Esophagus muscularis mucosa (tissue), 4 donors: ENCODE results near the gene MUS81.

Experiments
- EP300 ChIP-seq: sonication (generic); formaldehyde crosslinking; IDR thresholded peaks from one replicate; pipeline ENCODE4 v1.6.1; 2017; ENCODE audit warnings: antibody characterized with exemption
- POLR2A ChIP-seq: fragments of 450-650 bp; IDR thresholded peaks from one replicate; pipeline ENCODE4 v1.6.1; 2017; ENCODE audit warnings: antibody characterized with exemption, moderate library complexity, mild to moderate bottlenecking, low read depth
- POLR2AphosphoS5 ChIP-seq, 2 donors: sonication (generic); formaldehyde crosslinking; IDR thresholded peaks; one replicate each; pipeline ENCODE4 v1.6.1; 2017; ENCODE audit warnings: antibody characterized with exemption in 2 of 2
- TF ChIP-seq, protein P1 (sequence below), 3 experiments: fragments of 200-600 bp in 2 of 3; fragments of 450-650 bp in 1 of 3; sonication (generic) in 2 of 3; IDR thresholded peaks; one replicate each; pipeline ENCODE4 v1.5.1; 2017 to 2019; ENCODE audit warnings: antibody characterized with exemption in 3 of 3, mild to moderate bottlenecking in 2 of 3, moderate library complexity in 1 of 3

DNA sequence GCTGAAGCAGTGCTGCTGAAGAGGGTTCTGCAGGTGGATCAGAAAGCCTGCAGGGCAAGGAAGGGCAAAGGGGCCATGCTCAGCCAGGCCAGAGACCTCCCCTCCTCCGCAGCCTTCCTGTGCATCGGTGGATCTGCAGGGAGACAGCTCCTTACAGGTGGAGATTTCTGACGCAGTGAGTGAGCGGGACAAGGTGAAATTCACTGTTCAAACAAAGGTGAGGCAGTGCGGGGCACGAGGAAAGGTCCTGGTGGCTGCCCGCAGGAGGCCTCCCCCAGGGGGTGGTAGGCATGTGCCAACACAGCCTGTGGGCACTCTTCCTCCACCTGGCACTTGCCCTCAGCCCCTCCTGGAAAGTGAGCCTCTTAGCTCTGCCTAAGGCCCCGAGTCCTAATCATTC is 10.9 kb upstream of the MUS81 start:
- TF ChIP-seq, protein P1, sequence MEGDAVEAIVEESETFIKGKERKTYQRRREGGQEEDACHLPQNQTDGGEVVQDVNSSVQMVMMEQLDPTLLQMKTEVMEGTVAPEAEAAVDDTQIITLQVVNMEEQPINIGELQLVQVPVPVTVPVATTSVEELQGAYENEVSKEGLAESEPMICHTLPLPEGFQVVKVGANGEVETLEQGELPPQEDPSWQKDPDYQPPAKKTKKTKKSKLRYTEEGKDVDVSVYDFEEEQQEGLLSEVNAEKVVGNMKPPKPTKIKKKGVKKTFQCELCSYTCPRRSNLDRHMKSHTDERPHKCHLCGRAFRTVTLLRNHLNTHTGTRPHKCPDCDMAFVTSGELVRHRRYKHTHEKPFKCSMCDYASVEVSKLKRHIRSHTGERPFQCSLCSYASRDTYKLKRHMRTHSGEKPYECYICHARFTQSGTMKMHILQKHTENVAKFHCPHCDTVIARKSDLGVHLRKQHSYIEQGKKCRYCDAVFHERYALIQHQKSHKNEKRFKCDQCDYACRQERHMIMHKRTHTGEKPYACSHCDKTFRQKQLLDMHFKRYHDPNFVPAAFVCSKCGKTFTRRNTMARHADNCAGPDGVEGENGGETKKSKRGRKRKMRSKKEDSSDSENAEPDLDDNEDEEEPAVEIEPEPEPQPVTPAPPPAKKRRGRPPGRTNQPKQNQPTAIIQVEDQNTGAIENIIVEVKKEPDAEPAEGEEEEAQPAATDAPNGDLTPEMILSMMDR (IDR thresholded peaks at IDR 0.05) = no peak
- no peak for TF ChIP-seq POLR2A
- TF ChIP-seq POLR2AphosphoS5 (IDR thresholded peaks at IDR 0.05) = no peak
- no peak for TF ChIP-seq EP300
